HepG2 (cell line): Measurements from ENCODE around the gene CSF1R. TPM values are rescaled to one million over a fixed set of nuclear protein-coding genes. Genes with fewer than 3 reads are reported as not detected.
A peak's percentile ranks its signal among the peaks of the same experiment; 100 is the strongest.

Source experiments
- ATAC-seq: fragments of 200-7000 bp; cut with Tn5 transposase; 3 replicates; pipeline ENCODE4 v1.9.1; 2020; ENCODE audit warnings: mild to moderate bottlenecking, moderate library complexity
- BruUV-seq: library from RNA; stranded (reverse); fragments of 400-500 nt; replicated peaks from 2 replicates; lab custom pipeline; 2021; lab: Mats Ljungman, UMichigan
- CTCF ChIA-PET: fragments of 300-600 bp; formaldehyde crosslinking; extraction: SDS; loops from one replicate; lab custom pipeline; 2021; ENCODE audit warnings: low total read pairs, inconsistent platforms, low intra/inter-chr PET ratio; lab: Yijun Ruan, JAX
- POLR2A ChIA-PET: fragments of 350-600 bp; sonication (Branson Sonifier 250); formaldehyde crosslinking; loops from one replicate; lab custom pipeline; 2020; ENCODE audit warnings: antibody characterized with exemption, inconsistent platforms; lab: Yijun Ruan, JAX
- DNase-seq: peaks from one replicate; pipeline ENCODE4 v3.0.0-alpha.2; 2015; ENCODE audit warnings: low spot score
- FAIRE-seq: peaks from 3 replicates; lab custom pipeline; 2011; peaks lifted over from hg19 to GRCh38; lab: Jason Lieb, UNC
- H2AFZ ChIP-seq: one replicate; pipeline ENCODE4 v1.6.1; 2011; ENCODE audit warnings: low read length, inconsistent platforms
- H3K27ac ChIP-seq: fragments of 300-600 bp; 3 replicates; pipeline ENCODE4 v1.8.0; 2011; ENCODE audit warnings: mixed run types, mild to moderate bottlenecking, mixed read lengths, low read length, inconsistent platforms; ENCODE audit not compliant: insufficient read depth; ENCODE audit errors: extremely low read length
- H3K27me3 ChIP-seq, 2 experiments: fragments of 200-600 bp in 1 of 2; 2 replicates in 1 of 2; 3 replicates in 1 of 2; pipeline versions ENCODE4 v1.6.0 to v1.8.0; 2011; ENCODE audit warnings: low read length in 2 of 2, mild to moderate bottlenecking in 2 of 2, moderate library complexity in 2 of 2, inconsistent platforms in 1 of 2; ENCODE audit not compliant: insufficient read depth in 2 of 2, control insufficient read depth in 1 of 2
- H3K36me3 ChIP-seq, 2 experiments: fragments of 200-600 bp in 1 of 2; replicated peaks in 1 of 2; 2 replicates in 1 of 2; 3 replicates in 1 of 2; pipeline versions ENCODE4 v1.5.1 to v1.8.0; 2011; ENCODE audit warnings: low read length in 2 of 2, inconsistent platforms in 1 of 2; ENCODE audit not compliant: insufficient read depth in 2 of 2, control insufficient read depth in 1 of 2
- H3K4me1 ChIP-seq: 2 replicates; pipeline ENCODE4 v1.5.1; 2012; ENCODE audit warnings: low read length, inconsistent platforms; ENCODE audit not compliant: insufficient read depth
- H3K4me2 ChIP-seq: 2 replicates; pipeline ENCODE4 v1.6.0; 2011; ENCODE audit warnings: low read depth, low read length, inconsistent platforms
- H3K4me3 ChIP-seq, 3 experiments: fragments of 200-600 bp in 1 of 3; sonication (generic), shearing (Covaris generic) in 1 of 3; replicated peaks in 1 of 3; 2 replicates each; pipeline ENCODE4 v1.5.1; 2011 to 2016; ENCODE audit warnings: low read length in 3 of 3, inconsistent platforms in 2 of 3, low read depth in 2 of 3, mild to moderate bottlenecking in 2 of 3, control low read depth in 1 of 3, mixed read lengths in 1 of 3; ENCODE audit not compliant: insufficient read depth in 1 of 3
- H3K79me2 ChIP-seq: one replicate; pipeline ENCODE4 v1.6.1; 2011; ENCODE audit warnings: low read length, inconsistent platforms; ENCODE audit not compliant: insufficient read depth
- H3K9ac ChIP-seq: 2 replicates; pipeline ENCODE4 v1.6.0; 2011; ENCODE audit warnings: mild to moderate bottlenecking, low read depth, low read length, inconsistent platforms; ENCODE audit not compliant: insufficient read depth
- H3K9me3 ChIP-seq: 2 replicates; pipeline ENCODE4 v1.5.1; 2012; ENCODE audit warnings: mild to moderate bottlenecking, low read length
- H4K20me1 ChIP-seq: 2 replicates; pipeline ENCODE4 v1.6.0; 2011; ENCODE audit warnings: inconsistent platforms, mild to moderate bottlenecking, low read length, moderate library complexity; ENCODE audit not compliant: insufficient read depth
- ADNP ChIP-seq: sonication (generic); formaldehyde crosslinking; IDR thresholded peaks from 2 replicates; pipeline ENCODE4 v1.4.0; 2020; ENCODE audit warnings: missing genetic modification reagents
- CEBPG ChIP-seq: IDR thresholded peaks from 2 replicates; pipeline ENCODE4 v1.6.1; 2016
- HNF4A ChIP-seq: sonication (generic); formaldehyde crosslinking; IDR thresholded peaks from 2 replicates; pipeline ENCODE4 v1.4.0; 2020; ENCODE audit warnings: missing genetic modification reagents
- MED1 ChIP-seq: sonication (generic); formaldehyde crosslinking; IDR thresholded peaks from 2 replicates; pipeline ENCODE4 v1.4.0; 2020; ENCODE audit warnings: missing genetic modification reagents
- MTA1 ChIP-seq: sonication (generic); formaldehyde crosslinking; IDR thresholded peaks from 2 replicates; pipeline ENCODE4 v1.4.0; 2020; ENCODE audit warnings: missing genetic modification reagents, mild to moderate bottlenecking, borderline replicate concordance
- RXRB ChIP-seq: IDR thresholded peaks from 2 replicates; pipeline ENCODE4 v1.6.1; 2016; ENCODE audit warnings: borderline replicate concordance, missing genetic modification reagents, missing compliant biosample characterization
- SSRP1 ChIP-seq: IDR thresholded peaks from 2 replicates; pipeline ENCODE4 v1.6.1; 2016; ENCODE audit warnings: control low read depth
- XRCC5 ChIP-seq: fragments of 200-400 bp; formaldehyde crosslinking; optimal IDR thresholded peaks from 2 replicates; pipeline ENCODE3; 2017; ENCODE audit warnings: mild to moderate bottlenecking, low read length
- ZNF530 ChIP-seq: sonication (generic); formaldehyde crosslinking; IDR thresholded peaks from 2 replicates; pipeline ENCODE4 v1.5.0; 2020; ENCODE audit warnings: low read depth, mild to moderate bottlenecking, missing genetic modification reagents
- ZNF607 ChIP-seq: sonication (generic); formaldehyde crosslinking; IDR thresholded peaks from 2 replicates; pipeline ENCODE4 v1.5.1; 2020; ENCODE audit warnings: missing genetic modification reagents, mild to moderate bottlenecking, borderline replicate concordance
- WGBS: methylation state at CpG from one replicate; pipeline ENCODE4 v1.1.6; 2017; ENCODE audit warnings: low lambda C conversion rate; 5-methylcytosine and 5-hydroxymethylcytosine counted together
- in situ Hi-C: cut with HindIII; loops from 2 replicates; pipeline ENCODE4 v1.10.0; 2017; ENCODE audit warnings: low pct_unique_long_range_greater_than_20kb; ENCODE audit not compliant: extremely low pct_ligation_motif_present
- intact Hi-C: fragments of 100-400 bp; cut with micrococcal nuclease; formaldehyde crosslinking; loops from one replicate; pipeline ENCODE4 v1.10.0; 2022; ENCODE audit not compliant: unreplicated experiment
- polyA plus RNA-seq, 8 experiments: library from polyadenylated mRNA; depleted of rRNA in 3 of 8; stranded (reverse) in 7 of 8; unstranded in 1 of 8; fragments of >200 nt; fragmentation: Illumina TruSeq in 4 of 8; extraction: Trizol in 4 of 8; gene quantifications; 2 replicates each; pipeline versions ENCODE4 v1.2.1 to v1.2.3, GENCODE V29; 2011 to 2016; ENCODE audit warnings: low read depth in 4 of 8, missing spikeins in 1 of 8, mixed read lengths in 1 of 8; ENCODE audit not compliant: insufficient read depth in 1 of 8
- total RNA-seq, 5 experiments: library from RNA; depleted of rRNA; stranded (reverse); fragments of >200 nt; fragmentation: Illumina TruSeq; extraction: Trizol; gene quantifications; 2 replicates each; pipeline ENCODE4 v1.2.3, GENCODE V29; 2016; ENCODE audit warnings: low read depth in 1 of 5
- TF ChIP-seq, protein P1 (sequence below): sonication (generic); formaldehyde crosslinking; IDR thresholded peaks from 2 replicates; pipeline ENCODE4 v1.4.0; 2020; ENCODE audit warnings: missing genetic modification reagents
- TF ChIP-seq, protein P2 (sequence below): sonication (generic); formaldehyde crosslinking; IDR thresholded peaks from 2 replicates; pipeline ENCODE4 v1.8.0; 2022; ENCODE audit warnings: mild to moderate bottlenecking, missing genetic modification reagents, moderate library complexity
- TF ChIP-seq, protein P3 (sequence below): IDR thresholded peaks from 2 replicates; pipeline ENCODE4 v1.4.0; 2020; ENCODE audit warnings: mild to moderate bottlenecking, missing genetic modification reagents
- TF ChIP-seq, protein P4 (sequence below): sonication (generic); formaldehyde crosslinking; IDR thresholded peaks from 2 replicates; pipeline ENCODE4 v1.4.0; 2020; ENCODE audit warnings: missing genetic modification reagents, borderline replicate concordance

The CSF1R gene
- total and polyA plus RNA-seq, 2 of the 13 experiments (the other 11 are each of a cell fraction or from before 2014, with no cell fraction given), result 0.01 TPM; not detected in 1

DNA sequence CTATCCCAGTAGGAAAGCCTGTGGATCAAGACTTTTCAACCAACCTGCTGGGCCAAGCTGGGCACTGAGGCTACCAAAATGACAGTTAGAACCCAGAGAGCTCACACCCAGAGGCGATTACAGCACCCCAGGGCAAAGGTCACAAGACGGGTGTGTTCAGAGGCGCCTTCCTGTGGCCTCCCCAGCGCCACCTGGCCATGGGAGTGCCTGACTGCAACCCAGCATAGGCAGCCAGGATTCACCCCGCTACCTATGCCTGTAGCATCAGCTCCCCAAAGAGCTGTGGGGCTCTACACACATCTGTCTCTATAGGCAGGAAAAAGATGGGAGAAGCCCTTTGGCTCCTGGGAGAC is 35.8 kb upstream of the CSF1R start:
- H3K4me1 ChIP-seq, result peaks cover 18% of the 10 kb centered on the region
- CTCF ChIA-PET, result interaction anchor here (1.3 kb wide), 1 partner anchor 288 kb away, joined by 3 read pairs; no protein-coding TSS in a partner anchor
- no peaks in the 10 kb centered on the region for H3K79me2 ChIP-seq
- DNase-seq (peak; percentile 56), ATAC-seq (peak; percentile 88), FAIRE-seq (peak; percentile 48)
- BruUV-seq, result no TSS peak
- H4K20me1 ChIP-seq, result no peaks in the 10 kb centered on the region
- H3K4me3 ChIP-seq, result no peak overlapping the region
- no peak overlapping the region for H3K9ac ChIP-seq
- POLR2A ChIA-PET, result no interaction called here
- in situ Hi-C loops, result no loop called here
- H3K27me3 ChIP-seq, result no peaks in the 10 kb centered on the region
- no peak overlapping the region for H3K27ac ChIP-seq
- no peaks in the 10 kb centered on the region for H3K9me3 ChIP-seq
- no peaks in the 10 kb centered on the region for H3K36me3 ChIP-seq
- 17% methylated on average over 5 of the region's 5 CpGs for WGBS
- intact Hi-C loops, result loop anchor here (10.0 kb wide), 1 partner anchor 287 kb away; no protein-coding TSS in a partner anchor
- no peak overlapping the region for H2AFZ ChIP-seq
- peak overlapping the region; percentile 33 for H3K4me2 ChIP-seq
- TF ChIP-seq MTA1, result peak; percentile 69; the same call in 1 of the 2 replicates
- TF ChIP-seq, protein P1, sequence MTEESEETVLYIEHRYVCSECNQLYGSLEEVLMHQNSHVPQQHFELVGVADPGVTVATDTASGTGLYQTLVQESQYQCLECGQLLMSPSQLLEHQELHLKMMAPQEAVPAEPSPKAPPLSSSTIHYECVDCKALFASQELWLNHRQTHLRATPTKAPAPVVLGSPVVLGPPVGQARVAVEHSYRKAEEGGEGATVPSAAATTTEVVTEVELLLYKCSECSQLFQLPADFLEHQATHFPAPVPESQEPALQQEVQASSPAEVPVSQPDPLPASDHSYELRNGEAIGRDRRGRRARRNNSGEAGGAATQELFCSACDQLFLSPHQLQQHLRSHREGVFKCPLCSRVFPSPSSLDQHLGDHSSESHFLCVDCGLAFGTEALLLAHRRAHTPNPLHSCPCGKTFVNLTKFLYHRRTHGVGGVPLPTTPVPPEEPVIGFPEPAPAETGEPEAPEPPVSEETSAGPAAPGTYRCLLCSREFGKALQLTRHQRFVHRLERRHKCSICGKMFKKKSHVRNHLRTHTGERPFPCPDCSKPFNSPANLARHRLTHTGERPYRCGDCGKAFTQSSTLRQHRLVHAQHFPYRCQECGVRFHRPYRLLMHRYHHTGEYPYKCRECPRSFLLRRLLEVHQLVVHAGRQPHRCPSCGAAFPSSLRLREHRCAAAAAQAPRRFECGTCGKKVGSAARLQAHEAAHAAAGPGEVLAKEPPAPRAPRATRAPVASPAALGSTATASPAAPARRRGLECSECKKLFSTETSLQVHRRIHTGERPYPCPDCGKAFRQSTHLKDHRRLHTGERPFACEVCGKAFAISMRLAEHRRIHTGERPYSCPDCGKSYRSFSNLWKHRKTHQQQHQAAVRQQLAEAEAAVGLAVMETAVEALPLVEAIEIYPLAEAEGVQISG (CRISPR knock-in tag), result peak; percentile 45; the same call in 1 of the 2 replicates
- TF ChIP-seq RXRB, result 0 out of 2 replicates have a peak, but pooled peaks have one; percentile 37
- TF ChIP-seq HNF4A (CRISPR knock-in tag), result peak; percentile 90
- no peak for TF ChIP-seq ZNF607 (CRISPR knock-in tag)
- peak; percentile 44 for TF ChIP-seq XRCC5
- TF ChIP-seq MED1 (CRISPR knock-in tag), result no peak
- 0 out of 2 replicates have a peak, but pooled peaks have one; percentile 26 for TF ChIP-seq CEBPG (CRISPR knock-in tag)
- no peak for TF ChIP-seq ZNF530 (CRISPR knock-in tag)
- TF ChIP-seq, protein P2, sequence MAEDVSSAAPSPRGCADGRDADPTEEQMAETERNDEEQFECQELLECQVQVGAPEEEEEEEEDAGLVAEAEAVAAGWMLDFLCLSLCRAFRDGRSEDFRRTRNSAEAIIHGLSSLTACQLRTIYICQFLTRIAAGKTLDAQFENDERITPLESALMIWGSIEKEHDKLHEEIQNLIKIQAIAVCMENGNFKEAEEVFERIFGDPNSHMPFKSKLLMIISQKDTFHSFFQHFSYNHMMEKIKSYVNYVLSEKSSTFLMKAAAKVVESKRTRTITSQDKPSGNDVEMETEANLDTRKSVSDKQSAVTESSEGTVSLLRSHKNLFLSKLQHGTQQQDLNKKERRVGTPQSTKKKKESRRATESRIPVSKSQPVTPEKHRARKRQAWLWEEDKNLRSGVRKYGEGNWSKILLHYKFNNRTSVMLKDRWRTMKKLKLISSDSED, result no peak
- no peak for TF ChIP-seq SSRP1 (CRISPR knock-in tag)
- TF ChIP-seq, protein P3, sequence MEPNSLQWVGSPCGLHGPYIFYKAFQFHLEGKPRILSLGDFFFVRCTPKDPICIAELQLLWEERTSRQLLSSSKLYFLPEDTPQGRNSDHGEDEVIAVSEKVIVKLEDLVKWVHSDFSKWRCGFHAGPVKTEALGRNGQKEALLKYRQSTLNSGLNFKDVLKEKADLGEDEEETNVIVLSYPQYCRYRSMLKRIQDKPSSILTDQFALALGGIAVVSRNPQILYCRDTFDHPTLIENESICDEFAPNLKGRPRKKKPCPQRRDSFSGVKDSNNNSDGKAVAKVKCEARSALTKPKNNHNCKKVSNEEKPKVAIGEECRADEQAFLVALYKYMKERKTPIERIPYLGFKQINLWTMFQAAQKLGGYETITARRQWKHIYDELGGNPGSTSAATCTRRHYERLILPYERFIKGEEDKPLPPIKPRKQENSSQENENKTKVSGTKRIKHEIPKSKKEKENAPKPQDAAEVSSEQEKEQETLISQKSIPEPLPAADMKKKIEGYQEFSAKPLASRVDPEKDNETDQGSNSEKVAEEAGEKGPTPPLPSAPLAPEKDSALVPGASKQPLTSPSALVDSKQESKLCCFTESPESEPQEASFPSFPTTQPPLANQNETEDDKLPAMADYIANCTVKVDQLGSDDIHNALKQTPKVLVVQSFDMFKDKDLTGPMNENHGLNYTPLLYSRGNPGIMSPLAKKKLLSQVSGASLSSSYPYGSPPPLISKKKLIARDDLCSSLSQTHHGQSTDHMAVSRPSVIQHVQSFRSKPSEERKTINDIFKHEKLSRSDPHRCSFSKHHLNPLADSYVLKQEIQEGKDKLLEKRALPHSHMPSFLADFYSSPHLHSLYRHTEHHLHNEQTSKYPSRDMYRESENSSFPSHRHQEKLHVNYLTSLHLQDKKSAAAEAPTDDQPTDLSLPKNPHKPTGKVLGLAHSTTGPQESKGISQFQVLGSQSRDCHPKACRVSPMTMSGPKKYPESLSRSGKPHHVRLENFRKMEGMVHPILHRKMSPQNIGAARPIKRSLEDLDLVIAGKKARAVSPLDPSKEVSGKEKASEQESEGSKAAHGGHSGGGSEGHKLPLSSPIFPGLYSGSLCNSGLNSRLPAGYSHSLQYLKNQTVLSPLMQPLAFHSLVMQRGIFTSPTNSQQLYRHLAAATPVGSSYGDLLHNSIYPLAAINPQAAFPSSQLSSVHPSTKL, result peak; percentile 15; the same call in 1 of the 2 replicates
- no peak for TF ChIP-seq ADNP (CRISPR knock-in tag)
- TF ChIP-seq, protein P4, sequence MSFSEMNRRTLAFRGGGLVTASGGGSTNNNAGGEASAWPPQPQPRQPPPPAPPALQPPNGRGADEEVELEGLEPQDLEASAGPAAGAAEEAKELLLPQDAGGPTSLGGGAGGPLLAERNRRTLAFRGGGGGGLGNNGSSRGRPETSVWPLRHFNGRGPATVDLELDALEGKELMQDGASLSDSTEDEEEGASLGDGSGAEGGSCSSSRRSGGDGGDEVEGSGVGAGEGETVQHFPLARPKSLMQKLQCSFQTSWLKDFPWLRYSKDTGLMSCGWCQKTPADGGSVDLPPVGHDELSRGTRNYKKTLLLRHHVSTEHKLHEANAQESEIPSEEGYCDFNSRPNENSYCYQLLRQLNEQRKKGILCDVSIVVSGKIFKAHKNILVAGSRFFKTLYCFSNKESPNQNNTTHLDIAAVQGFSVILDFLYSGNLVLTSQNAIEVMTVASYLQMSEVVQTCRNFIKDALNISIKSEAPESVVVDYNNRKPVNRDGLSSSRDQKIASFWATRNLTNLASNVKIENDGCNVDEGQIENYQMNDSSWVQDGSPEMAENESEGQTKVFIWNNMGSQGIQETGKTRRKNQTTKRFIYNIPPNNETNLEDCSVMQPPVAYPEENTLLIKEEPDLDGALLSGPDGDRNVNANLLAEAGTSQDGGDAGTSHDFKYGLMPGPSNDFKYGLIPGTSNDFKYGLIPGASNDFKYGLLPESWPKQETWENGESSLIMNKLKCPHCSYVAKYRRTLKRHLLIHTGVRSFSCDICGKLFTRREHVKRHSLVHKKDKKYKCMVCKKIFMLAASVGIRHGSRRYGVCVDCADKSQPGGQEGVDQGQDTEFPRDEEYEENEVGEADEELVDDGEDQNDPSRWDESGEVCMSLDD, result peak; percentile 96; the same call in 1 of the 2 replicates
